Upper lobe of left lung (tissue), 6 donors: ENCODE results near the gene CLDN8. TPM values are rescaled to one million over a fixed set of nuclear protein-coding genes. Genes with fewer than 3 reads are reported as not detected.

Experiments
- ATAC-seq, 2 donors: fragments of 200-7000 bp; cut with Tn5 transposase; one replicate each; pipeline ENCODE4 v1.9.1; 2022; ENCODE audit warnings: mild to moderate bottlenecking in 2 of 2, moderate library complexity in 2 of 2; ENCODE audit not compliant: low FRiP score in 2 of 2
- DNase-seq, 2 donors: peaks; one replicate each; pipeline ENCODE4 v3.0.0-alpha.2; 2019 to 2020
- H3K27ac ChIP-seq, 4 donors: fragments of 200-600 bp; sonication (generic); one replicate each; pipeline ENCODE4 v1.5.1; 2016 to 2019
- H3K27me3 ChIP-seq, 4 donors: fragments of 200-600 bp; sonication (generic); one replicate each; pipeline ENCODE4 v1.5.1; 2017 to 2019
- H3K36me3 ChIP-seq, 4 donors: fragments of 200-600 bp; sonication (generic); one replicate each; pipeline ENCODE4 v1.5.1; 2016 to 2019
- H3K4me1 ChIP-seq, 4 donors: fragments of 200-600 bp; sonication (generic); one replicate each; pipeline ENCODE4 v1.5.1; 2018 to 2019
- H3K4me3 ChIP-seq, 4 donors: fragments of 200-600 bp; sonication (generic); one replicate each; pipeline ENCODE4 v1.5.1; 2017 to 2019; ENCODE audit warnings: mild to moderate bottlenecking in 2 of 4, moderate library complexity in 1 of 4
- H3K9me3 ChIP-seq, 4 donors: fragments of 200-600 bp; sonication (generic); one replicate each; pipeline ENCODE4 v1.5.1; 2018 to 2019
- EP300 ChIP-seq, 4 donors: sonication (generic); formaldehyde crosslinking; IDR thresholded peaks; one replicate each; pipeline ENCODE4 v1.5.1; 2017; ENCODE audit warnings: antibody characterized with exemption in 4 of 4, control low read depth in 2 of 4
- POLR2A ChIP-seq, 4 donors: fragments of 450-650 bp; IDR thresholded peaks; one replicate each; pipeline ENCODE4 v1.5.1; 2016 to 2017; ENCODE audit warnings: antibody characterized with exemption in 4 of 4, mild to moderate bottlenecking in 2 of 4
- POLR2AphosphoS5 ChIP-seq, 2 donors: sonication (generic); formaldehyde crosslinking; IDR thresholded peaks; one replicate each; pipeline ENCODE4 v1.5.1; 2017; ENCODE audit warnings: antibody characterized with exemption in 2 of 2
- WGBS, 2 donors: methylation state at CpG; one replicate each; pipeline ENCODE4 v1.1.5; 2017 to 2018; 5-methylcytosine and 5-hydroxymethylcytosine counted together
- total RNA-seq, 6 donors: library from RNA; depleted of rRNA in 4 of 6; stranded (reverse); fragments of >200 nt in 4 of 6; gene quantifications; one replicate each; pipeline versions ENCODE4 v1.1.0 to v1.2.1, GENCODE V29; 2016 to 2021
- TF ChIP-seq, protein P1 (sequence below), 6 experiments: fragments of 450-650 bp in 4 of 6; fragments of 200-600 bp in 2 of 6; sonication (generic) in 2 of 6; IDR thresholded peaks; one replicate each; pipeline ENCODE4 v1.5.1; 2016 to 2019; ENCODE audit warnings: antibody characterized with exemption in 6 of 6
- donor health status: DM: no; HTN: no; CAD: no; lungs with moderate emphysema.
- donor health status: DM: no; HTN: yes; CAD: no; lungs with severe emphysema.

CLDN8 gene
- total RNA-seq, 6 donors from 2014 or later = 0.09 to 4.8 (median 1.6) TPM; not detected in 2

DNA sequence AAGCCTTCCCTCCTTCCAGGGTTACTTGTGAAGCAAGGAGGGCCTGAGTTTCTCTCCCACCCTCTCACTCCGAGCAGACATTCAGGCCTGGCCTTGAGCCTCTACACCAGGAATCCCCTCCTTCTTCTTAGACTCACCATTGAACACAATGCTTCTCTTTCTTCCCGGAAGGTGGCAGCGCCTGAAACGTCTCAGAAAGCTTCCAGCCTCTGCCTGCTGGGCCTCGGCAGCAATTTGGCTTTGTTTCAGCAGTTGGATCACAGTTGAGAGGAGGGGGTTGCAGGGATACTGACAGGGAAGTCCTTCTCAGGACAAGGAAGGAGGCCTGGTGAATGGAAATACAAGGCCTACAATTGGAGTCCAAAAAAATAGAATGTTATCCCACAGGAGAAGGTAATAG is 6.3 kb downstream of the CLDN8 start:
- Histone ChIP-seq H3K36me3 (no peaks in the 10 kb centered on the region), H3K27me3 (no peaks in the 10 kb centered on the region), H3K27ac (no peak overlapping the region), H3K4me3 (no peak overlapping the region), H3K9me3 (no peaks in the 10 kb centered on the region), H3K4me1 (no peaks in the 10 kb centered on the region)
- WGBS, 2 donors = 51 to 74% methylated on average over 5 of the region's 5 CpGs
- DNase-seq (no peak), ATAC-seq (no peak)
- TF ChIP-seq, protein P1, sequence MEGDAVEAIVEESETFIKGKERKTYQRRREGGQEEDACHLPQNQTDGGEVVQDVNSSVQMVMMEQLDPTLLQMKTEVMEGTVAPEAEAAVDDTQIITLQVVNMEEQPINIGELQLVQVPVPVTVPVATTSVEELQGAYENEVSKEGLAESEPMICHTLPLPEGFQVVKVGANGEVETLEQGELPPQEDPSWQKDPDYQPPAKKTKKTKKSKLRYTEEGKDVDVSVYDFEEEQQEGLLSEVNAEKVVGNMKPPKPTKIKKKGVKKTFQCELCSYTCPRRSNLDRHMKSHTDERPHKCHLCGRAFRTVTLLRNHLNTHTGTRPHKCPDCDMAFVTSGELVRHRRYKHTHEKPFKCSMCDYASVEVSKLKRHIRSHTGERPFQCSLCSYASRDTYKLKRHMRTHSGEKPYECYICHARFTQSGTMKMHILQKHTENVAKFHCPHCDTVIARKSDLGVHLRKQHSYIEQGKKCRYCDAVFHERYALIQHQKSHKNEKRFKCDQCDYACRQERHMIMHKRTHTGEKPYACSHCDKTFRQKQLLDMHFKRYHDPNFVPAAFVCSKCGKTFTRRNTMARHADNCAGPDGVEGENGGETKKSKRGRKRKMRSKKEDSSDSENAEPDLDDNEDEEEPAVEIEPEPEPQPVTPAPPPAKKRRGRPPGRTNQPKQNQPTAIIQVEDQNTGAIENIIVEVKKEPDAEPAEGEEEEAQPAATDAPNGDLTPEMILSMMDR (IDR thresholded peaks at IDR 0.05) = no peak
- no peak for TF ChIP-seq POLR2A (IDR thresholded peaks at IDR 0.05)
- TF ChIP-seq POLR2AphosphoS5 (IDR thresholded peaks at IDR 0.05) = no peak
- no peak for TF ChIP-seq EP300 (IDR thresholded peaks at IDR 0.05)

DNA sequence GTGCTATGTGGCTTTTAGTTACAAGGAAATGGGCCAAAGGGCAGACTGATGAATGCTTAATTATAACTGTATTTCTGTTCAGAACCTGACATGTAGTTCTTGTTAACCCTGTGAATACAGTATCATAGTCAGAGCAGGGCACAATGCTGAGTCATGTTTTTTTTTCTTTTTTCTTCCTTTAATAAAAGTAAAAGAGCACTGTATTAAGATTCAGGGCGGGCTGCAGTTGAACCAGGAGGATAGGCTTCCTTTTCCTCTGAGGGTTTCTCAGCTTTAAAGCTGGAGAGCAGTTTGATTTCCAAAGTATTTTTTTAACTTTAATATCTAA is 8.7 kb downstream of the CLDN8 start:
- Histone ChIP-seq H3K4me3 (no peak overlapping the region), H3K27me3 (no peaks in the 10 kb centered on the region), H3K27ac (no peak overlapping the region), H3K4me1 (no peaks in the 10 kb centered on the region), H3K36me3 (no peaks in the 10 kb centered on the region), H3K9me3 (no peaks in the 10 kb centered on the region)
- DNase-seq (no peak), ATAC-seq (no peak)
- TF ChIP-seq POLR2AphosphoS5 (IDR thresholded peaks at IDR 0.05) (no peak), POLR2A (IDR thresholded peaks at IDR 0.05) (no peak), EP300 (IDR thresholded peaks at IDR 0.05) (no peak)
- TF ChIP-seq, protein P1 (IDR thresholded peaks at IDR 0.05) = no peak
- 75 to 77% methylated on average over 1 of the region's 1 CpG for WGBS, 2 donors

DNA sequence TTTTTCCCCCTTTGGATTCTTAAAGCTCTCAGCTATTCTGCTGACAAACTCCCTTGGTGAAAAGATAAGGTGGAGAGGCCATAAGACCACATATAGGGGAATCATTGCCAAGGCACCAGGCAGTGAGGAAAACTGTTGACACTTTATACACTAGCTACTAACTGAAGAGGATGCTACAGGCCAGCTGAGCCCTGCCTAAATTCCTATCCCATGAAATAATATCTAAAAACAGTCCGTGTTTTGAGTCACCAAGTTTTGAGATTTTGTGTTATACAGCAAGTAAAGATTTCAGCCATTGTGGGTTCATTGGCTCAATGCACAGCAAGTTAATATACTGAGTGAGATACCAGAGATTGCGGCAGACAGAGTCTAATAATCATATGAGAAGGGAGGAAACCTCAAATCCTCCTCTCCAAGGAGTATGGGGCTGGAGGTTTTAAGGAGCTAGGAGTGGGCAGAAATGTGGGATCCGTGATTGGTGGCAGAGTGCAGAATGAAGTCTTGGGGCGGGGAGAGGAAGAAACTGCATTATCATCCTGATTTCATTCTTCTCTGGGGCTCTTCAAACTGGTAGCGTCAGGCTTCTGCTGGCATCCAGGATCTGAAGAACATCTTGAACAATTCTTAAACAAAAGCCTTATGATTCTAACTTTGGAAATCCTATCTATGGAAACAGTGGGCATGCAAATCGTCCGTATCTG is 9.2 kb downstream of the CLDN8 start:
- TF ChIP-seq, protein P1 (IDR thresholded peaks at IDR 0.05) = no peak
- no peak for TF ChIP-seq POLR2A (IDR thresholded peaks at IDR 0.05)
- TF ChIP-seq POLR2AphosphoS5 (IDR thresholded peaks at IDR 0.05) = no peak
- TF ChIP-seq EP300 (IDR thresholded peaks at IDR 0.05) = no peak
- H3K36me3 ChIP-seq = no peaks in the 10 kb centered on the region
- no peaks in the 10 kb centered on the region for H3K9me3 ChIP-seq
- H3K27me3 ChIP-seq = no peaks in the 10 kb centered on the region
- H3K4me3 ChIP-seq = no peak overlapping the region
- no peaks in the 10 kb centered on the region for H3K4me1 ChIP-seq
- ATAC-seq (no peak), DNase-seq (no peak)
- H3K27ac ChIP-seq = no peak overlapping the region
- 76 to 77% methylated on average over 7 of the region's 7 CpGs for WGBS, 2 donors

DNA sequence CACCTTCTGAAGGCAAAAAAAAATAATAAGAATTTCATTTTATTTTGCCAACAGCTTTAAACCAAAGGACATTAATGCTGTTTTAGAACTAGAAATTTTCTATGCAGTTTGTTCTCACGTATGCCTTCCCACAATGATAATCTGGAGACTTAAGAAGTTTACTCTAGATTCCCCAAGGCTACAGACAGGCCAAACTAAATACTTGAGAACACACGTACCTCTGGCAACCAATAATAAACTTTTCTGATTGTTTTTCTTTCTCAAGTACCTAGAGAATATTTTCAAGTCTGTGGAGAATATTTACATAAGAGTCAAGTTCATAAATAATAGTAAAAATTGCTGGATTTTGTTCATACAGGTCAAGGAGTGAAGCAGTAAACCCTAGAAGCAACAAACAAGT is 15.9 kb downstream of the CLDN8 start:
- no peak for TF ChIP-seq EP300 (IDR thresholded peaks at IDR 0.05)
- no peak for TF ChIP-seq POLR2A (IDR thresholded peaks at IDR 0.05)
- TF ChIP-seq POLR2AphosphoS5 (IDR thresholded peaks at IDR 0.05) = no peak
- TF ChIP-seq, protein P1 (IDR thresholded peaks at IDR 0.05) = no peak
- Histone ChIP-seq H3K4me3 (no peak overlapping the region), H3K4me1 (no peaks in the 10 kb centered on the region), H3K27ac (no peak overlapping the region), H3K9me3 (no peaks in the 10 kb centered on the region), H3K36me3 (no peaks in the 10 kb centered on the region), H3K27me3 (no peaks in the 10 kb centered on the region)
- DNase-seq = no peak
- 39 to 44% methylated on average over 2 of the region's 2 CpGs for WGBS, 2 donors
- ATAC-seq = no peak

DNA sequence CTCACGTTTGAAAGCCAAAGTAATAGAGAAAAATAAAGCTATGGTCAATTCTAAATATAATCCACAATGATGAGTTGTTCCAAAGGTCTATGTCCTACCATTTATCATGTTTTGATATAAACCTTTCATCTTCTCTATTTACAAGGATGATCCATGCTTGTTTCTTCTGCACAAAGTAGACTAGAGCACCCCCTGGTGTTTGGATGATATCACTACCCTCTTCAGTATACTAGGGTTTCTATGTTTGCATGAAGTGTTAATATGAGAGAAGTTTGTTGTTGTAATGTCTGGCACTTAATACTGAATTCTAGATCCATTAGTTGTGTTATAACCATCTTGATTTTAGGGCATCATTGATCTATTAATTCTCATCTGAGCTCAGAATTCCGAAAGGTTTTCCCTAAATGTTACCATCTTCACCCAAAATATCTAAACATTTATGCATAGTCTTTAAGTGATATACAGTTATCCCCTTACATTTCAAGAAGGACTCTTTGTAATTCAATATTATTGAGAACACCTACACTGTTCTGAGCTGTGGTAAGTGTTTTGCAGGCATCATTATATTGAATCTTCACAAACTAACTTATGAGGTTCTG is 21.1 kb downstream of the CLDN8 start:
- no peak overlapping the region for H3K27ac ChIP-seq
- H3K36me3 ChIP-seq = no peaks in the 10 kb centered on the region
- no peak overlapping the region for H3K4me3 ChIP-seq
- H3K4me1 ChIP-seq = no peaks in the 10 kb centered on the region
- ATAC-seq (peak in 1 of 2 donors; percentile 32), DNase-seq (no peak)
- no peaks in the 10 kb centered on the region for H3K27me3 ChIP-seq
- H3K9me3 ChIP-seq = no peaks in the 10 kb centered on the region
- 43 to 62% methylated on average over 2 of the region's 2 CpGs for WGBS, 2 donors
- TF ChIP-seq, protein P1 (IDR thresholded peaks at IDR 0.05) = peak in 3 of 6 experiments; percentile 42 to 49 (median 45)
- TF ChIP-seq EP300 (IDR thresholded peaks at IDR 0.05) = no peak
